Measurements from ENCODE around the gene RNF225.

Gene RNF225

GRCh38 chr19:58387338-58388174 is 7.9 kb upstream of the RNF225 start:
- peak in 1 of 2 experiments; percentile 66 for DNase-seq
- no peak for TF ChIP-seq GATA1 (IDR thresholded peaks at IDR 0.05; ENCODE audit: low read depth, low read length)
- peak; percentile 74 for TF ChIP-seq POLR2A (IDR thresholded peaks at IDR 0.05; ENCODE audit: low read length)

- no peak for DNase-seq
- TF ChIP-seq POLR2A (IDR thresholded peaks at IDR 0.05; ENCODE audit: low read length) (no peak), GATA1 (IDR thresholded peaks at IDR 0.05; ENCODE audit: low read depth, low read length) (no peak)
These were observed 7.3 kb upstream of the RNF225 start for GRCh38 chr19:58388175-58388526.

GRCh38 chr19:58392945-58393724 is 2.3 kb upstream of the RNF225 start:
- TF ChIP-seq POLR2A (IDR thresholded peaks at IDR 0.05; ENCODE audit: low read length), result no peak
- TF ChIP-seq GATA1 (IDR thresholded peaks at IDR 0.05; ENCODE audit: low read depth, low read length), result no peak

GRCh38 chr19:58393725-58394033 is 1.8 kb upstream of the RNF225 start:
- no peak for TF ChIP-seq GATA1 (IDR thresholded peaks at IDR 0.05; ENCODE audit: low read depth, low read length)
- no peak for DNase-seq

More at GRCh38 chr19:58392945-58393724, 2.3 kb upstream of the RNF225 start:
- no peak for DNase-seq

GRCh38 chr19:58394821-58395219 is 636 bp upstream of the RNF225 start:
- TF ChIP-seq POLR2A (IDR thresholded peaks at IDR 0.05; ENCODE audit: low read length) (no peak), GATA1 (IDR thresholded peaks at IDR 0.05; ENCODE audit: low read depth, low read length) (no peak)
- DNase-seq, result no peak

- TF ChIP-seq POLR2A (IDR thresholded peaks at IDR 0.05; ENCODE audit: low read length) (no peak), GATA1 (IDR thresholded peaks at IDR 0.05; ENCODE audit: low read depth, low read length) (no peak)
- DNase-seq, result no peak
These were observed 647 bp downstream of the RNF225 start for GRCh38 chr19:58395979-58396627.

- DNase-seq, result no peak
- no peak for TF ChIP-seq GATA1 (IDR thresholded peaks at IDR 0.05; ENCODE audit: low read depth, low read length)
- TF ChIP-seq POLR2A (IDR thresholded peaks at IDR 0.05; ENCODE audit: low read length), result no peak
These were observed 1.5 kb downstream of the RNF225 start for GRCh38 chr19:58396691-58397532.

GRCh38 chr19:58397533-58398037 is 2.1 kb downstream of the RNF225 start:
- TF ChIP-seq POLR2A (IDR thresholded peaks at IDR 0.05; ENCODE audit: low read length) (no peak), GATA1 (IDR thresholded peaks at IDR 0.05; ENCODE audit: low read depth, low read length) (no peak)
- no peak for DNase-seq

- no peak for DNase-seq
- no peak for TF ChIP-seq GATA1 (IDR thresholded peaks at IDR 0.05; ENCODE audit: low read depth, low read length)
- TF ChIP-seq POLR2A (IDR thresholded peaks at IDR 0.05; ENCODE audit: low read length), result no peak
These were observed 2.6 kb downstream of the RNF225 start for GRCh38 chr19:58398087-58398486.

GRCh38 chr19:58398545-58398944 is 3.1 kb downstream of the RNF225 start:
- no peak for DNase-seq
- TF ChIP-seq POLR2A (IDR thresholded peaks at IDR 0.05; ENCODE audit: low read length), result no peak
- TF ChIP-seq GATA1 (IDR thresholded peaks at IDR 0.05; ENCODE audit: low read depth, low read length), result no peak

GRCh38 chr19:58399903-58400302 is 4.4 kb downstream of the RNF225 start:
- no peak for DNase-seq
- TF ChIP-seq POLR2A (IDR thresholded peaks at IDR 0.05; ENCODE audit: low read length) (no peak), GATA1 (IDR thresholded peaks at IDR 0.05; ENCODE audit: low read depth, low read length) (no peak)

GRCh38 chr19:58400316-58400915 is 5.0 kb downstream of the RNF225 start:
- TF ChIP-seq POLR2A (IDR thresholded peaks at IDR 0.05; ENCODE audit: low read length), result no peak

More at GRCh38 chr19:58400316-58400915, 5.0 kb downstream of the RNF225 start:
- DNase-seq, result no peak

Data from erythroblast (primary cell).